Activated naive CD8-positive, alpha-beta T cell treated with anti-CD3 and anti-CD28 coated beads, Interleukin-2, amount 50 U/mL, for 24 hours (primary cell): ENCODE measurements around the gene STARD8.

Experiments used
- ATAC-seq: fragments of 150-1000 bp; cut with Tn5 transposase; one replicate; pipeline ENCODE4 v1.10.0; 2021
- DNase-seq: peaks from one replicate; pipeline ENCODE4 v3.0.0; 2021
- H3K27ac Mint-ChIP-seq: one replicate; pipeline ENCODE4 v1.8.0; 2021; ENCODE audit warnings: mild to moderate bottlenecking, mixed read lengths
- H3K27me3 Mint-ChIP-seq: one replicate; pipeline ENCODE4 v1.8.0; 2021; ENCODE audit warnings: mixed read lengths
- H3K36me3 Mint-ChIP-seq: one replicate; pipeline ENCODE4 v1.8.0; 2021; ENCODE audit warnings: low read depth, mixed read lengths
- H3K4me1 Mint-ChIP-seq: one replicate; pipeline ENCODE4 v1.8.0; 2021; ENCODE audit warnings: mixed read lengths
- H3K4me3 Mint-ChIP-seq: one replicate; pipeline ENCODE4 v1.8.0; 2021; ENCODE audit warnings: mild to moderate bottlenecking, moderate library complexity, mixed read lengths
- H3K9me3 Mint-ChIP-seq: one replicate; pipeline ENCODE4 v1.8.0; 2021; ENCODE audit warnings: mixed read lengths

STARD8 gene

DNA sequence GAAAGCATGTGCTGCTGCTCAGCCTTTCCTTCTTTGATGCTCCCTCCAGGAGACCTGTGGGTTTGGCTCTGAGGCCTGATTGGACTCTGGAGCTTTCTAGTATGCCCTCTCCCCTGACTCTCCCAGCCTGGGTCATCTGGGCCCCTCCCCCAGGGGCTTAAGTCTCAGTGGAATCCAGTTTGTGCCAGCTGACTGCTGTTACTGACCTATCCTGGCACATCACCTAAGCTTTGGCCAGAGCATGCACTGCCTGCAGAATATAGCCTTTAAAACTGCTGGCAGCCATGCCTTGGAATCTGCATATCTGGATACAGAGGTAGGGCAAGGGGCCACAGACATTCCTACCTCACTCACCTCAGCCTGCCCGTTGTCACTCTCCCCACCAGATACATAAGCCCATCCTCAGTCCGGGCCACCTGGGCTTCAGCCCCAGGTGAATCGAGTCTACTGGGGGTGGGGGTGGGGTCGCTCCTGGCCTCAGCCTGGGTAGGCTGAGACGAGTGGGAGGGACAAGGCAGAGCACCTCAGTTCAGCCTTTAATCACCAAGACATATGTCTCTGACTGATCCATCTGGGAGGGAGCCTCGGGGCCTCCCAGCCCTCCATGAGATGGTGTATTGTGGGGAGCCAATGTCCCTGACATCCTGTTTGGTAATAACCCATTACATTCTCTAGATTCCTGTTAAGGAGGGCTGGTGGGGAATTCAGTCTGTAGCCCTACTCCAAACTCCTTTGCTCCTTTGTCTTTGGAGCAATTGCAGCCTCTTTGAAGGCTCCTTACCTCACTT is 61.2 kb downstream of the STARD8 start:
- Mint-ChIP-seq H3K4me3 (no peak overlapping the region), H3K27ac (no peak overlapping the region), H3K9me3 (no peaks in the 10 kb centered on the region), H3K27me3 (no peaks in the 10 kb centered on the region), H3K36me3 (no peaks in the 10 kb centered on the region), H3K4me1 (no peaks in the 10 kb centered on the region)
- DNase-seq = no peak
- no peak for ATAC-seq

DNA sequence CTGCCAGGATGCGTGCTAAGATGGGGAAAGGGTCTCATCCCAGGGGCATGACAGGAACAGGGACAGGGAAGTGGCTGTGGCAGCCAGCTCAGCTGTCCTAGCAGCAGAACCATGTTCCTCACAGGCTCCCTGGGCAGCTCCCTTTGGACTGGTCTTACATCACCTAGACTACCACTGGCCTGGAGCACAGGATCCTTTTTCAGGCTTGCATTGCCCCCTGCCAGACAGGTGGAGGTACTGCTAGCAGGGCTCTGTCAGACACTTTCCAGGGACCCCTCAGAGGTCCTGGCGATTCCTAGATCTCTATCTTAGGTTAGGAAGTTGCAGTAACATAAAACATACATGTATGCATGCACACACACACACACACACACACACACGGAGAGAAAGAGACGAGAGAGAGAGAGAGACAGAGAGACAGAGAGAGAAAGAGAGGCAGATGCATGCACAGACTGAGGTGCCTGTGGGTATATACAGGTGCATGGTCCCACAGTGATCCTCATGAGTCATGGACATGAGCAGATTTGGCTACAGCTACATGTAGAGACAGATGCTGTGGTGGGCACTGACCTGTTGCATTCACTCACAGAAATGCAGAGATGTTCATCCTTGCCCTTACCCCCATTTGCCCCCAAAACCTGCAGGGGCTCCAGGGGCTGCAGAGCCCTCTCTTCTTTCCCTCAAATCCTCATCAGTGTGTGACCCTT is 63.6 kb downstream of the STARD8 start:
- no peak overlapping the region for H3K27ac Mint-ChIP-seq
- no peaks in the 10 kb centered on the region for H3K27me3 Mint-ChIP-seq
- ATAC-seq (no peak), DNase-seq (peak; percentile 14)
- no peak overlapping the region for H3K4me3 Mint-ChIP-seq
- H3K36me3 Mint-ChIP-seq = no peaks in the 10 kb centered on the region
- H3K9me3 Mint-ChIP-seq = no peaks in the 10 kb centered on the region
- no peaks in the 10 kb centered on the region for H3K4me1 Mint-ChIP-seq

GRCh38 chrX:68711845-68712244 is 64.4 kb downstream of the STARD8 start:
- Mint-ChIP-seq H3K4me3 (no peak overlapping the region), H3K9me3 (no peaks in the 10 kb centered on the region), H3K27me3 (no peaks in the 10 kb centered on the region), H3K27ac (no peak overlapping the region), H3K4me1 (no peaks in the 10 kb centered on the region), H3K36me3 (no peaks in the 10 kb centered on the region)
- DNase-seq = no peak
- ATAC-seq = no peak

DNA sequence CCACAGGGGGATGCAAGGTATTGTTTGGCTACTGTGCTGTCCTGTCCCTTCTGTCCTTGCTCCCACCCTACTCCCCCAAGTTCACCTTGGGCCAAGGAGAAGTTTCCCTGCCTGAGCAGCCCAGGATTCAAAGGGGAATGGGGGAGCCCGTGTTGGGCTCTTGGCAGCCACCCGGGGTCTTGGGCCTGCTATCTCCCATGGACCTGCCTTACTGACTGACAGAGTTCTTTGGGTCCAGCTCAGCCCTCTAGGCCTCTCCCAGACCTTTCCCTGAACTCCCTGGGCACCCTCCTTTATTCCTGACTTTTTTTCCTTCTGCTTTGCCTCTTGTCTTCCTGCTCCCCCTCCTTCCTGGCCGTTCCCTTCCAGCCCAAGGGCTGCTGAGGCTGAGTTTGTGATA is 67.4 kb downstream of the STARD8 start:
- ATAC-seq (no peak), DNase-seq (no peak)
- Mint-ChIP-seq H3K4me1 (no peaks in the 10 kb centered on the region), H3K9me3 (no peaks in the 10 kb centered on the region), H3K27me3 (no peaks in the 10 kb centered on the region), H3K36me3 (no peaks in the 10 kb centered on the region), H3K27ac (no peak overlapping the region), H3K4me3 (no peak overlapping the region)

DNA sequence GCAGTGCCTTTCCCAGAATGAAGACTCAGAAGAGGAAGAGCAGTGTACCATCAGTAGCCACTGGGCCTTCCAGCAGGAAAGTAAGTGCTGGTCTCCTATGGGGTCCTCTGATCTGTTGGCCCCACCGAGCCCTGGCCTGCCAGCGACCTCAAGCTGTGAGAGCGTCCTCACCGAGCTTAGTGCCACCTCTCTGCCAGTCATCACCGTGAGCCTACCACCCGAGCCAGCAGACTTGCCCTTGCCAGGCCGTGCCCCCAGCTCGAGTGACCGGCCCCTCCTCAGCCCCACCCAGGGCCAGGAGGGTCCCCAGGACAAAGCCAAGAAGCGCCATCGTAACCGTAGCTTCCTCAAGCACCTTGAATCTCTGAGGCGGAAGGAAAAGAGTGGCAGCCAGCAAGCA is 69.7 kb downstream of the STARD8 start:
- no peak overlapping the region for H3K4me3 Mint-ChIP-seq
- ATAC-seq (no peak), DNase-seq (no peak)
- H3K36me3 Mint-ChIP-seq = no peaks in the 10 kb centered on the region
- H3K27me3 Mint-ChIP-seq = no peaks in the 10 kb centered on the region
- H3K9me3 Mint-ChIP-seq = no peaks in the 10 kb centered on the region
- H3K4me1 Mint-ChIP-seq = no peaks in the 10 kb centered on the region
- no peak overlapping the region for H3K27ac Mint-ChIP-seq

DNA sequence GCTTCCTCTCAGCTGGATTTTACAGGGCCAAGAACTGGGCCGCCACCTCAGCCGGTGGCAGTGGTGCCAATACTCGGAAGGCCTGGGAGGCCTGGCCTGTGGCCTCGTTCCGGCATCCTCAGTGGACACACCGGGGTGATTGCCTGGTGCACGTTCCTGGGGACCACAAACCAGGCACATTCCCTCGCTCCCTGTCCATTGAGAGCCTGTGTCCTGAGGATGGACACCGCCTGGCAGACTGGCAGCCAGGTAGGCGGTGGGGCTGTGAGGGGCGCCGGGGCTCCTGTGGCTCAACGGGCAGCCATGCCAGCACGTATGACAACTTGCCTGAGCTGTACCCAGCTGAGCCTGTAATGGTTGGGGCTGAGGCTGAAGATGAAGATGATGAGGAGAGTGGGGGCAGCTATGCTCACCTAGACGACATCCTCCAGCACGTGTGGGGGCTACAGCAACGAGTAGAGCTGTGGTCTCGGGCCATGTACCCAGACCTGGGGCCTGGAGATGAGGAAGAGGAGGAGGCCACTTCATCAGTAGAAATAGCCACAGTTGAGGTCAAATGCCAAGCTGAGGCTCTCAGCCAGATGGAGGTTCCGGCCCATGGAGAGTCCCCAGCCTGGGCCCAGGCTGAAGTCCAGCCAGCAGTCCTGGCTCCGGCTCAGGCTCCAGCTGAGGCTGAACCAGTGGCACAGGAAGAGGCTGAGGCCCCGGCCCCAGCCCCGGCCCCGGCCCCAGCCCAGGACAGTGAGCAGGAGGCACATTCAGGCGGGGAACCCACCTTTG is 70.4 kb downstream of the STARD8 start:
- H3K27me3 Mint-ChIP-seq = no peaks in the 10 kb centered on the region
- H3K9me3 Mint-ChIP-seq = no peaks in the 10 kb centered on the region
- no peak for ATAC-seq
- DNase-seq = no peak
- H3K27ac Mint-ChIP-seq = no peak overlapping the region
- no peaks in the 10 kb centered on the region for H3K4me1 Mint-ChIP-seq
- no peaks in the 10 kb centered on the region for H3K36me3 Mint-ChIP-seq
- no peak overlapping the region for H3K4me3 Mint-ChIP-seq

DNA sequence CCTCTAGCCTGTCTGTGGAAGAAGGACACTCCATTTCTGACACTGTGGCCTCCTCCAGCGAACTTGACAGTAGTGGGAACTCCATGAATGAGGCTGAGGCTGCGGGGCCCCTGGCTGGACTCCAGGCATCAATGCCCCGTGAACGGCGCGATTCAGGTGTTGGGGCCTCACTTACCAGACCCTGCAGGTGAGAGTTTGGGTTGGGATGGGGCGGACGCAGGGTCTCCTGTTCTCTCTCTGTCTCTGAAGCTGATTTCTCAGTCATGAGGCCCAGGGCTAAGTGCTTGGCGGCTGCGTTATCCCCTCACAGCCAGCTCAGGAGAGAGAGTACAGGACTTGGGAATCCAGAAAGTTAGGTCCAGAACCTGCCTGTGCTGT is 71.0 kb downstream of the STARD8 start:
- no peak for DNase-seq
- no peak for ATAC-seq
- Mint-ChIP-seq H3K4me3 (no peak overlapping the region), H3K9me3 (no peaks in the 10 kb centered on the region), H3K27me3 (no peaks in the 10 kb centered on the region), H3K36me3 (no peaks in the 10 kb centered on the region), H3K4me1 (no peaks in the 10 kb centered on the region), H3K27ac (no peak overlapping the region)

- Mint-ChIP-seq H3K4me3 (no peak overlapping the region), H3K9me3 (no peaks in the 10 kb centered on the region), H3K27me3 (no peaks in the 10 kb centered on the region), H3K27ac (no peak overlapping the region), H3K4me1 (no peaks in the 10 kb centered on the region), H3K36me3 (no peaks in the 10 kb centered on the region)
- no peak for DNase-seq
- ATAC-seq = no peak
These were observed 71.9 kb downstream of the STARD8 start for GRCh38 chrX:68719181-68719903.

GRCh38 chrX:68719904-68720614 is 72.6 kb downstream of the STARD8 start:
- Mint-ChIP-seq H3K36me3 (no peaks in the 10 kb centered on the region), H3K4me1 (no peaks in the 10 kb centered on the region), H3K27ac (no peak overlapping the region), H3K9me3 (no peaks in the 10 kb centered on the region), H3K27me3 (no peaks in the 10 kb centered on the region), H3K4me3 (no peak overlapping the region)
- ATAC-seq (no peak), DNase-seq (no peak)

GRCh38 chrX:68720851-68721250 is 73.4 kb downstream of the STARD8 start:
- ATAC-seq (no peak), DNase-seq (no peak)
- no peaks in the 10 kb centered on the region for H3K9me3 Mint-ChIP-seq
- no peak overlapping the region for H3K27ac Mint-ChIP-seq
- H3K4me1 Mint-ChIP-seq = no peaks in the 10 kb centered on the region
- H3K36me3 Mint-ChIP-seq = no peaks in the 10 kb centered on the region
- no peaks in the 10 kb centered on the region for H3K27me3 Mint-ChIP-seq
- H3K4me3 Mint-ChIP-seq = no peak overlapping the region

- DNase-seq (no peak), ATAC-seq (no peak)
- Mint-ChIP-seq H3K27me3 (no peaks in the 10 kb centered on the region), H3K36me3 (no peaks in the 10 kb centered on the region), H3K9me3 (no peaks in the 10 kb centered on the region), H3K4me1 (no peaks in the 10 kb centered on the region), H3K4me3 (no peak overlapping the region), H3K27ac (no peak overlapping the region)
These were observed 74.1 kb downstream of the STARD8 start for GRCh38 chrX:68721546-68721945.

DNA sequence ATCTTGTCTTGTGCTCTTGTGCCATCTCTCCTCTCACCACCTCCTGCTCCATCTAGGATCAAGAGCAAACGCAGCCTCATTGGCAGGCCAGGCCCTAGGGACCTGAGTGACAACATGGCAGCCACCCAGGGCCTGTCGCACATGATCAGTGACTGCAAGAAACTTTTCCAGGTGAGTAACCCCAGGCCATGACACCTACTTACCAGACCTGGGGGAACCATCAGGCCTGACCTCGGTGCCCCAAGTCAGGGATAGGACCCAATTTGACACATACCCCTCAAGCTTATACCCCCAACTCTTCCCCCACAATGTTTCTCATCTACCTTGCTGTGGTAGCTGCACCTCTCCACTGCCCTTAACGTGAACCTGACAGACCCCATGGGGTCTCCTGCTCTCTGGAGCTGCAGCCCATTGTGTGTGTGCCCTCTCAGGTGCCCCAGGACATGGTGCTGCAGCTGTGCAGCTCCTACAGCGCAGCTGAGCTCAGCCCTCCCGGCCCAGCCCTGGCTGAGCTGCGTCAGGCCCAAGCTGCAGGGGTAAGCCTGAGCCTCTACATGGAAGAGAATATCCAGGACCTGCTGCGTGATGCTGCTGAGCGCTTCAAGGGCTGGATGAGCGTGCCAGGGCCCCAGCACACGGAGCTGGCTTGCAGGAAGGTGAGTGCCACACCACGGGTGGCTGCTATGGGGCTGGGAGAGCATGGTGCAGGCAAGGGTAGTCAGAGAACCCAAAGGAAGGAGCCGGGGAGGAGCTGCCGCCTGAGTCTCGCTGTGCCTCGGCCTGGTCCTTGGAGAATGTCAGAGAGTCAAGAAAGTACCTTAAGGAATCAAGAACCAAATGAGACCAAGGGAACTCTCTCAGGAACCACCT is 74.8 kb downstream of the STARD8 start:
- no peak for ATAC-seq
- H3K36me3 Mint-ChIP-seq = no peaks in the 10 kb centered on the region
- DNase-seq = no peak
- no peak overlapping the region for H3K27ac Mint-ChIP-seq
- H3K4me1 Mint-ChIP-seq = no peaks in the 10 kb centered on the region
- no peaks in the 10 kb centered on the region for H3K27me3 Mint-ChIP-seq
- H3K9me3 Mint-ChIP-seq = no peaks in the 10 kb centered on the region
- H3K4me3 Mint-ChIP-seq = no peak overlapping the region

- ATAC-seq (no peak), DNase-seq (no peak)
- no peaks in the 10 kb centered on the region for H3K27me3 Mint-ChIP-seq
- H3K27ac Mint-ChIP-seq = no peak overlapping the region
- H3K4me3 Mint-ChIP-seq = no peak overlapping the region
- H3K36me3 Mint-ChIP-seq = no peaks in the 10 kb centered on the region
- no peaks in the 10 kb centered on the region for H3K9me3 Mint-ChIP-seq
- H3K4me1 Mint-ChIP-seq = no peaks in the 10 kb centered on the region
These were observed 76.2 kb downstream of the STARD8 start for GRCh38 chrX:68723491-68724155.
